CD4-positive, alpha-beta T cell treated with Interleukin-21 for 1 hour (primary cell): ENCODE measurements around the gene TIE1.

Experiments
- DNase-seq: peaks from one replicate; pipeline ENCODE4 v3.0.0-alpha.2; 2020

The TIE1 gene

DNA sequence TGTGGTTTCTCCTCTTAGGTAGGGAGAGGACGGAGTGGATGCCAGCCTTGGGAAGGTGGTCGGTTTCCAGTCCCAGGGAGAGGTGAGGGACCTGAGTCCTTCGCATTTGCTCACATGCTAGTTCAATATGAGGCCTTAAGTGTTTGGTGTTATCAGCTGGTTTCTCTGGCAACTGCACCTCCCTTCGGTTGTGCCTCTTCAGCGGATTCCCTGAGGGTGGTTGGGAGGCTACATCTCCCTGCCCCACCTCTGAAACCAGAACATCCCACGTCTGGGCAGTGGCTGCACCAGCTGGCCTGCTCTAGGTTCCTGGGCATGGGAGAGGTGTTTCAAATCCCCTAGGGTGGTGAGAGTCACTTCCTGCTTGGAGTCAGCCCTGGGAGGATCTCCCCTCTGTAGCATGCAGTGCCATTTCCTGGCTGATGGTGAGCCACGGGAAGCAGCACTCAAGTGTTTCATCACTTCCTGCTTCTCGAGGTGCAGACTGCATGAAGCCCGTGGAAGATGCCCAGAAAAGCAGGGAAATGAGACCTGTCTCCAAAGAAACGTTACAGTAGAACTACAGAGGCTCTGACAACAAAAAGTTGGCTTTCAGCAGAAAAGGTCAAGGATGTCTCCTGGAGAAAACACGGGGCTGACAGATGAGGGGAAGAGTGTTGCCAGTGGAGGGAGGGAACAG lies 26.5 kb upstream of the TIE1 start:
- DNase-seq, result peak; percentile 34

DNA sequence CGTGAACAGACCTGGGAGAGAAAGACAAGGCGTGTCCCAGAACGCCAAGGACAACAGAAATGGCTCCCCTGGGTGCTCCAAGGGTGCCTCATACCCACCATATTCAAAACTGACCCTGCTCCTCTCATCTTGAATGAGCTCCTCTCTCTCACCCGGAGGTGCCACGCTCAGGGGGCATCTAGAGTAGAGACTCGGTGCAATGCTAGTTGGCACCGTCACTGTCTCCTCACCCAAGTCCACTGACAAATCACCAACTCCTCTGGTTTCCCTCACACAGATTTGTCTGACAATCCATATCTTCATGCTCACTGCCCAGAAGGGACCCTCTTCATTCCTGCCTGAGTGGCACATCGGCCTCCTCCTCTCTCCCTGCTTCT lies 26.0 kb upstream of the TIE1 start:
- DNase-seq, result no peak

DNA sequence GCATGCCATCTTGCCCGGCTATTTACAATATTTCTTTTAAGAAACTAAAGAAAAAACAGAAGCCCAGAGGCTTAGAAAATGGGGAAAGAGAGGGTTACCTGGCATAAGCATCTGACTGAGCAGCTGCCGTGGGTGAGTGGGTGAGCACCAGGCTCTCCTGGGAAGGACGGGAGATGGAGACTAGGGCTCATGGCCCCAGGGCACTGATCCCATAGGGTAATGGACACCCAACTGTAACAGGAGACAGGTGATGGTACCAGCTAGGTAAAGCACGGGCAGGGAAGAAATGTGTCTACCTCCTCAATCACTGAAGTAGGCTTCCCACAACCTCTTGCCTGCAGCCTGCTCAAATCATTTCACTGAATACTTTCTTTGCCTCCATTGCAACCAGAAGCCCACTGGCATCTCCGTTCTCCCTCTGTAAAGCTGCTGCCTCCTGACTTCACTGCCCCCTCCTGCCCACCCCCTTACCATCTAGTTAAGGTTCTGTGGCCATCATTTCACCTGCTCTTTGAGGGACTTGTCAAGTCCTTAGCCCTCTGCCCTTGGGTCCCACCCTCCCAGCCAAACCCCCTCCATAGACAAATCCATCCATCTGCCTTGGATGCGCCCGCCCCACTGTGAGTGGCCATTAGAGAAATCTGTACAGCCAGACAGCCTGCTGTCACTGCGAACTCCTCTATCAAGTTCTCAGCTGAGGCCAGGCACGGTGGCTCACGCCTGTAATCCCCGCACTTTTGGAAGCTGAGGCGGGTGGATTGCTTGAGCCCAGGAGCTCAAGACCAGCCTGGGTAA lies 24.8 kb upstream of the TIE1 start:
- no peak for DNase-seq

DNA sequence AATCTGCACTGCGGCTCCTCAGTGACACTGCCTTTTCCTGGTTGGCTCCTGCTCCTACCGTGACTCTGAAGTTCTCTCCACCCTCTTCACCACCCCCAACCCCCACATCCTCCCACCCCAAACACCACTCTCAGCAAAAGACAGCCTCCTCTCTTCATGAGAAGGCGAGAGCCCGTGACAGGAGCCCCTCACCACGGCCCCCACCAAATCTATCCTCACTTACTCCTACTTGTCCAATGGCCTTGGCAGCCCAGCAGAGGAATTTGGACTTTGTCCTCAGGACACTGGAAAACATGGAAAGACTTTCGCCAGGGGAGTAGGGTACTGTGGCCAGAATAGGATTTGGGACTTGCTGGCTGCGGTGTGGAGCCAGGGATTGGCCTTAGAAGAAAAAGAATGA lies 24.1 kb upstream of the TIE1 start:
- no peak for DNase-seq

DNA sequence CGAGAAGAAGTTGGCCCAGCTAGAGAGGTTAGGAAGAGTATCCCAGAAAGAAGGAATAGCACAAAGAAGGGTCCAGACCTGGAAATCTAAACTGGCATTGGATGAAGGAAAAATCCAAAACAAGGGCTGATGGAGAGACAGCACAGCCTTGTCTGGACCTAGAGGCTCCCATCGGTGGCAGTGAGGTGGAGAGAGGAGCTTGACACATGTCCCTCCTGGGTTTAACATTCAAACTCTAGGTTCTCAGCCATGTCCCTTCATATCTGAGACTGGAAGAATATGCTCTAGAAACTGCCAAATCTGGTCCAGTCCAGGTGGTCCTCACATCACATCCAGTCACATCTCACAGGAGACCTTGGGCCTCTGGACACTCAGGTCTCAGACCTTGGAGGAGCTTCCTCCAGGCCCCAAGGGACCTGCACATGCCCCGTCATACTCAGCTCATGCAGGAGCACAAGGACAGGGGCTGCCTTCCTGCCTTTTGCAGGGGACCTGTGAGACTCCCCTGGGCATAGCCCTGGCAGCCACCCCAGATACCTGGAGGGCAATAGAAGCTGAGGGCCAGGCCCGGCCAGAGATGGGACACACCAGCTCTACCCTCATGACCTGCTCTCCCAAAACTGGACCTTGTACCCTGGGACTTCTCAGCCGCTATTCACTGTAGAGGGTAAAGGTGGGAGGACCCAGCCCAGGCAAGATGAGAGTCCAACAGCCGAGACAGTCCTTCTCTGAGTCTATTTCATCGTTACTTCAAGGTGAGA lies 23.5 kb upstream of the TIE1 start:
- DNase-seq, result no peak

DNA sequence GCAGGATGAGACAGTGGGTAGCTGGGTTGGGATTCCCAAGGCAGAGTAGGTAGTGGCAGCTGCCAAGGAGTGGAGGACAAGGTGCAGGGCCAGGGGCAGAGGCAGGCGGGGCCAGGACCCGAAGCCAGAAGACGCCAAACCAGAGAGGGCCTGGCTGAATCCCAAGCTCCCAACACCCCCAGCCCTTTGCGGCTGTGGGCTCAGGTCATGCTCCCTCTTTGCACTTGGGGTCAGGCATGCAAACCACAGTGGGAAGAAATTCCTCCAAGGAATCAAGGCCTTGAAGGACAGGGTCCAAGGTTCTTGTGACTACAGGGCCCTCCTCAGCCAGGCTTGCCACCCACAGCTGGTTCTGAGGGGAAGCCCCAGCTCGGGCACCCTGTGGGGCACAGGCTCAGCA lies 21.6 kb upstream of the TIE1 start:
- DNase-seq, result no peak

DNA sequence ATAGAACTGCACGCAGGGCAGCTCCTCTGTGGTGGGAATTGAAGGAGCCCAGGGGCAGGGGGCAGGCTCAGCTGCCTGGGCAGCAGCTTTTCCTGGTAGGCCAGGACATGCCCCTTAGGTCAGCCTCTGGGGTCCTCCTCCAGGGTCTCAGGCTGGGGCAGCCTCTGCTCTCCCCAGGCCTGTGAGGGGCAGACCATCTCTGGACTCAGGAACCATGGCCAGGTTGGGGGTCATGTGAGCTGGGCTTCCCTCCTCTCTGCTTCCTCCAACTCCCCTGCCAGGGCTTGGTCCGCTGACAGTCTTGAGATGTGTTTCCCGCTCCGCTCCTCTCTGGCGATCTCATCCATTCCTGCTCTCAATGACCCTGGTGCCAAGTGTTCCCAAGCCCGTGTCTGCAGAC lies 21.1 kb upstream of the TIE1 start:
- no peak for DNase-seq

DNA sequence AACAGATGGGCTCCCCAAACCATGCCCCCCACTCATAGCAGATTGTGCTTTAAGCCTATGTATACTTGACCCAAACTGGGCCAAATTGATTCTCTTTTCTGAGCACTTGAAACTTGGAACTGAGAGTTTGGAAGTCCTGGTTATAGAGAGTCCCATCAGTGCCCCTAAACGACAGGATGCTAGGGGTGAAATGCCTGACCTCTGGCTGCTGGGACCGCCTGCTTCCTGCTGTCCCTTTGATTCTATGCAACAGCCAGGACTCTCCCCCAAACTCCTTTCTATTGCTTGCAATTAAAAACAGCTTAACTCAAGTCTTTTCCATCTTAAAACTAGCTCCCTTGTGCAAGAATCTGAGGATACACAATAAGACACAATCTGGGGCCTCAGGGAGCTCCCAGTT lies 20.1 kb upstream of the TIE1 start:
- no peak for DNase-seq

DNA sequence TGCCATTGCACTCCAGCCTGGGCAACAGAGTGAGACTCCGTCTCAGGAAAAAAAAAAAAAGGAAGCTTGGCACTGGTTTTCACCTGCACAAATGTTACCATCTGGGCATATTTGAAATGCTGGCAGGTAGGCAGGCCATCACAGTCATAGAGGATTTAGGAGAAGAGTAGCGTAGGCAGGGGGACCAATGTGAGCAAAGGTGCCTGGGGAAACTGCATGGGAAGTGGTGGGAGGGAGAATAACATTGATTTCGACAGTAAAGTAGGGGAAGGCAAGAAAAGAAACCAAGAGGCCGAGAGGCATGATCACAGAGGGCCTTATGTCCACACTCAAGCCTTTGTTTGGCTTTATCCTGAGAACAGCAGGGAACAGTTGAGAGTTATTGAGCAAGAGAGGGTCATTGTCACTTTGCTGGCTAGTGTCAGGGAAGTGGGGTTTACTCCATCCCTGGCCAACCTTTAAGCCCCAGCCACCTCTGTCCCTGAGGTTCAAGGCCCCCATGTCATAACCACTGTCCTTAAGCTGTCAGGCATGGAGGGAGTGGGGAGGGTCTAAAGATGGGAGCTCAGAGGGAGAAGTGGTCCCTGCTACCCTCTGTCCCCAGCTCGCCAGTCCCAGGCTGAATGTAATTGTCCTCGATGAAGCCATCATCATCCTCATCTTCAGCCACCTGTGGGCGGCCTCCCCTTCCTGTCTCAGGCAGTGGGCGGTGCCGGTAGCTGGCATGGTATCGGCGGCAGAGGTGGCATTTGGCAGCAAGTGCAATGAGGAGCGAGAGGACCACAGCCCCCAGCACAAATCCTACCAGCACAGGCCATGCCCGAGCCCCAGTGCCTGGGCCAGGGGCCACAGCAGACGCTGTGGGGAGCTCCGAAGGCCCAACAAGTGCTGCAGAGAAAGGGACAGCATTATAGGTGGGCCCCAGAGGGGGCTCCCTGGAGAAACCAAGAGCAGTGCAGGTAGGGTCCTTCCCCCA lies 18.3 kb upstream of the TIE1 start:
- no peak for DNase-seq

DNA sequence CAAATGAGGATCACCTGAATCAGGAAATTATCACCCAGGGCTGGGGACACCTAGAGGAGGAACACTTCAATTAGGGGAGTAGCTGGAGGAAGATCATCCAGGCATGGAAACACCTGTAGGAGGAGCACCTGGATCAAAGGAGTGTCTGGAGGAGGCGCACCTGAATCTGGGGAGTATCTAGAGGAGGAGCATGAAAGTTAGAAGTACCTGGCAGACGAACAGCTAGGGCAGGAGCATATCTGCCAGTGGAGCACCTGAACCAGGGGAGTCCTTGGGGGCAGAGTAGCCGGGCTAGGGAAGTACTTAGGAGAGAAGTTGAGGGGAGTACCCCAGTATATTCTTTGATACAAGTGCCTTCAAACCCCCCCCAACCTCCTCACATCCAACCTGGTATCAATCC lies 16.7 kb upstream of the TIE1 start:
- DNase-seq, result no peak

DNA sequence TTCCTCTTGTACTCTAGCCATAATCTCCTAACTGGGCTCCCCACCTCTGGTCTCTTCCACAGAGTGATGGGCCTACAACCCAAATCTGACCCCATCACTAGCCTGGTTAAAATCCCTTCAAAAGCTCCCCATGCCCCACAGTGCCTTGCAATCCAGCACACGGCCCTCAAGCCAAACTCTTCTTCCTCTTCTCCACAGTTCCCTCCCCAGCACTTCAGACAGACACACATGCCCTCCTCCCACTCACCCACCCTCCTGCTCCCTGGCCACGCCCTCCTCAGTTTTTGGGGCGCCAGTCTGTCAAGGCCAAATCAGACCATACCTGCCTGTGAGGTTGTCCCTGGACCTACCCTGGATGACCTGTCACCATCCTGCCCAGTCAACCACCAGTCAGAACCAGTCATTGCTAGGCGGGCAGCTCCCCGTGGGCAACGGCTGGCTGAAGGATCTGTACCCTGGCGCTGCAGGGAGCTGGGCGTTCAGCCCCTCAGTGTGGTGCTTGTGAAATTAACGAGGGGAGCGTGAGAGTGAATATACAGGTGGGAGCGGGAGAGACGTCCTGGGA lies 16.2 kb upstream of the TIE1 start:
- no peak for DNase-seq

DNA sequence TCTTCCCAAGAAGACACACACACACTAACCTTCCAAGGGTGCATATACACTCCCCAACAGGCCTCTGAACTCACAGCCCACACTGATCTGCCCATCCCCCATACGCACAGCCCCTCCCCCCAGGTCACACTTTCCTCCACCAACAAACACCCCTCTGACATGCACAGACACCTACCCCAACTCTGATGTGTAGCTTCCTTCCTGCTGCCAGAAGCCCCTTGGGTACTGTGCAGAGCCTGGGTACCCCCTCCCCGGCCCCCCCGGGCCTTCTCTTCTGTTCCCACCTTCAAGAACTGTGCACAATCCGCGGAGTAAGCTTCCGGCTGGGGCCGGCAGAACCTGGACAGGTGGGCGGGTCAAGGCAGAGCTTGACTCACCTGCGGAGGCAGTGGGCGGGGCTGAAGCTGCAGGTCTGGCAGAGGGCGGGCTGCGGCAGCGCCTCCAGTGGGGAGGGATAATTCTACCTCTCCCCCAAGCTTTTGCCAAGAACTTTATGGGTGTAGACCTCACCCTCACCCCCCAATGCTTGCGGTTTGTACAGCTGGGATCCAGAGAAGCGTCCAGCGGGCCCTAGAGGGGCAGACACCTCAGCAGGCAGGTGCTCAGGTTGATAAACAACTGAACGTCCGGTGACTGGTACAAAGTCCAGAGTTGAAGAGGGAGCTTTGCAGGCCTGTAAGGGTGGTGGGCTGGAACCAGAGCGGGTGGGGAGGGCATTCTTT lies 15.4 kb upstream of the TIE1 start, which contains the start of gene C1orf210:
Gene C1orf210 (minus strand): TSS at position 313 of the 722 bp plus-strand sequence. CDS start 2,311 bp downstream, outside the sequence.
- DNase-seq, result no peak

DNA sequence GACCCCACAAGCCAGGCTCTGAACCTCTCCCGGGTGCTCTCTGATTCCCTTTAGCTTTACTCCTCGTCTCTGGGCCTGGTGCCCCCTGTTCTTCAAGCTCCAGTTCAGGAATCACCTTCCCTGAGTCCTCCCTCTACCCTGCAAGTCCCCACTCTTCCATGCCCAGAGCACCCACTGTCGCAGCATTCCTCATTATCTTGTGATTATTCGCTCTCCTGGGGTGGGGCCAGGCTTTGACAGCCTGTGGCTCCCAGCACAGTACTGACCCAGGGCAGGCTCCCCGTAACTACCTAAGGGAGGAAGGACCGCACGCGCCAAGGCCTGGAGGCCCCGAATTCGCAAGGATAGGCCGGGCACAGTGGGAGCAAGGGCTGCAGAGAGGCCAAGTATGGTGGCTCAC lies 14.7 kb upstream of the TIE1 start:
- no peak for DNase-seq

DNA sequence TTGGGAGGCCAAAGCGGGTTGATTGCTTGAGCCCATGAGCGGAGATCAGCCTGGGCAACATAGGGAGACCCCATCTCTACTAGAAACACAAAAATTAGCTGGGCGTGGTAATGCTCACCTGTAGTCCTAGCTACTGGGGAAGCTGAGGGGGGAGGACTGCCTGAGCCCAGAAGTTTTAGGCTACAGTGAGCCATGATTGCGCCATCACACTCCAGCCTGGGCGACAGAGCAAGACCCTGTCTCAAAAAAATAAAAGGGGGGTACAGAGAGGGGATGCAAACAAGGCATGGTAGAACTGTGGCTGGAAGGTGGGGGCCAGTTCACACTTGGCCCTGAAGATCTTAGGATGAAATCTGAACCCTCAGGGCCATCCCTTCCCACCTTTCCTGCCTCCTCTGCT lies 14.2 kb upstream of the TIE1 start:
- no peak for DNase-seq

DNA sequence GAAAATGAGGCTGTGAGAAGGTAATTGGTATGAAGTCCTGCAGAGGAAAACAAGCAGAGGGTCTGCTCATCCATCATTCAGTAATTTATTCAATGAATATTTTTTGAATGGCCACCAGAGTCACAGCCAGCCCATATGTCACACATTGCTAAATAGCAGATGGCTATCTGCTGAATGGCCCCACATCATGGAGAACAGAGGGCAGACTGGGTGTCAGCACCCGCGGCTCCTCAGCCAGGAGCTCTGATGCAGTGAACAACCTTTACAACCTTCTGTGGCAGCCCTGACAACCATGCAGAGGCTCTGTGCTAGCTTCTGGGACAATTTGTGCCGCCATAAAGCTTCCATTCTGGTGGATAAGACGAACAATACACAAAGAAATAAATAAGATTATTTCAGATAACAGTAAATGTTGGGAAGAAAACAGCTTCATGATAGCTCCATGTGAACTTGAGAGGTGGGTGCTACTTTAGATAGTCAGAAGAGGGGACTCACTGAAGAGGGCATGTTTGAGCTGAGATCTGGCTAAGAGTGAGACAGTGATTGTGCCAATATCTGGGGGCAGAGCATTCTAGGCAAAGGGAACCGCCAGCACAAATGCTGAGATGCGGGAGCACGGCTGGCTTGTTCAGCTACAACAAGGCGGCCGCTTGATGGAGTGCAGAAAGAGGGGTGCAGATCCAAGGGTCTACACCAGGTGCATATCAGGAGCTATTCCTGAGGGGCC lies 12.6 kb upstream of the TIE1 start:
- DNase-seq, result no peak

DNA sequence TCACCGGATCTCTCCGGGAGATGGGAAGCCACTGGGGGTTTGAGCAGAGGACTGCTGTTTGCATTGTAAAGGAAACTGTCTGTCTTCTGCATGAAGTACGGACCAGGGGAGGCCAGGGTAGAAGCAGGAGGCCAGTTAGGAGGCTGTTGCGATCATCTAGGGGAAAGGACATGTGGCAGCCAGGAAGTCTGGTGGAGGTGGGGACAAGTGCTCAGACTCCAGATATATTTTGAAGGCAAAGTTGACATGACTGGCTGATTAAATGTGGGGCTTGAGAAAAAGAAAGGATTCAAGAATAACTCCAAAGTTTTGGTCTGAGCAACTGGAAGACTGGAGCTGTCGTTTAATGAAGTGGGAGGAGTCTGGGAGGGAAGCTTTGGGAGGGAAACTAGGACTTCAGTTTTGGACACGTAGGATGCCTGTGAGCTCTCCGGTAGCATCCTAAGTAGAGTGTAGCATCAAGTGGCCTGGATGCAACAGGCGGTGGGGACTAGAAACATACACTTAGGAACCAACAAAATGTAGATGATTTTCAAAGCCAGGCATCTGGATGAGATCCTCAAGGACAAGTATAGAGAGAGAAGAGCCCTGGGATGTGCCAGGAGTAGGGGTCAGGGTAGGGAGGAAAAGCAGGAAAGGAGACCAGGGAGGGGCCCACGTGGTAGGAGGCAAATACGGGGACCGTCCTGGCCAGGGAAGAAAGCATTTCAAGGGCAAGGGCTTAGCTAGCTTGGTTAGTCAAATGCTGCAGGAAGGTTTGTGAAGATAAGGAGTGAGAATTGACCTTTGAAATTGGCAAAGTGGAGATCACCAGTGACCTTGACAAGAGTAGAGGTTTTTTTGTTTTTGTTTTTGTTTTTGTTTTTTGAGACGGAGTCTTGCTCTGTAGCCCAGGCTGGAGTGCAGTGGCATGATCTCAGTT lies 11.7 kb upstream of the TIE1 start:
- no peak for DNase-seq

DNA sequence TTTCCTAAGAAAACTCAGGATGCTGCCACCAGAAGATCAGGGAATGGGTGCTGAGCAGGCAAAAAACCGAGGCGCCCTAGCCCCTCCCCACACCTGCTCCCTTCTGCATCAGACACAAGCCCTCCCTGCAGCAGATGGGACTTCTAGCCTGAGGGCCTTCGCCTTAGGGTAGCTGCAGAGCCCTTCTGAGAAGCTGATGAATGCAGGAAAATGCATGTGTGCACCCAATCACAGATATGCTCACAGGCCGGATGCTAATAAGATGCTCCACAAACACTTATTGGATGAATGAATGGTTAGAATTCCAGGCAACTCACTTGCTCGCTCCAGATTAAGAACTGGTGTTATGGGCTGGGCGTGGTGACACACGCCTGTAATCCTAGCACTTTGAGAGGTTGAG lies 8.6 kb upstream of the TIE1 start:
- no peak for DNase-seq

DNA sequence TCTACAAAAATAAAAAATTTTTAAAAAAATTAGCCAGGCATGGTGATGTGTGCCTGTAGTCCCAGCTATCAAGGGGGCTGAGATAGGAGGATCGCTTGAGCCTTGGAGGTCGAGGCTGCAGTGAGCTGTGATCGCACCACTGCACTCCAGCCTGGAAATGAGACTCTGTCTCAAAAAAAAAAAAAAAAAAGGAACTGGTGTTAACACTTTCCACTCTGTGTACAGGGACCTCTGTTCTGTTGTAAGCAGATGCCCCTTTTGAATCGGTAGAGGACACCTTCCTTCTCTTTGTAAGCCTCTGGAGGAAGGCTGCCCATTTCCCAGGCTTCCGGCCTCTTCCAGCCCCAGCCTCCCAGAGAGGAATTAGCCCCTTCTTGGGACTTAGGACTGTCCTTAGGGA lies 8.1 kb upstream of the TIE1 start:
- no peak for DNase-seq

DNA sequence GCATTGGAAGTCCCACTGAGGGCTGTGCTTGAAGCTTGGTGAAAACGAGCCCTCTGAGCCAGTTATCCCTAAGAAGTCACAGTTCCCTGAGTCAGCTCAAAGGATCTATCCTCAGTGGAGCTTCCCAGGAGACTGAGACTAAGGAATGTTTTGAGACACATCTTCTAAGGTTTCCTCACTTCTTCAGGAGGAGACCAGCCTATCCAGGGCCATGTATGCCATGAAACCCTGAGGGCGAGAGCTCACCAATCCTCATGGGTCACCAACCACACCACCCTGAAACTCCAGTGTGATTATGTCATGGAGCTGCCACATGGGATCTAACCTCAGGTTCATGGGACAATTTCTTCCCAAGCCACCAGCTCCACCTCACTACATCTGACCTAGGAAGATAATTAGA lies 7.6 kb upstream of the TIE1 start:
- no peak for DNase-seq
